Activated CD4-positive, alpha-beta T cell treated with anti-CD3 and anti-CD28 coated beads, Interleukin-2, Interleukin-6, amounts not matched to agents 100 ng/mL and 50 ng/mL, durations not matched to agents 16 hours and 8 hours (primary cell): ENCODE measurements around the gene REG3G.
"Not testable (repeated sequence)": the region's sequence is repeated elsewhere in the genome, so short reads cannot be mapped to it uniquely, and the experiment has no call there.

Source experiments
- DNase-seq: peaks from one replicate; pipeline ENCODE4 v3.0.0-alpha.2; 2020

The REG3G gene

GRCh38 chr2:79026061-79026460 lies 559 bp downstream of the REG3G start:
- DNase-seq: no peak

GRCh38 chr2:79039944-79040343 lies 14.4 kb downstream of the REG3G start:
- DNase-seq: no peak

GRCh38 chr2:79041032-79041448 lies 15.5 kb downstream of the REG3G start:
- no peak for DNase-seq

- DNase-seq: not testable (repeated sequence)
Measured at GRCh38 chr2:79053486-79053885, 28.0 kb downstream of the REG3G start.

- not testable (repeated sequence) for DNase-seq
Measured at GRCh38 chr2:79054769-79055168, 29.3 kb downstream of the REG3G start.

GRCh38 chr2:79065201-79065600 lies 39.7 kb downstream of the REG3G start:
- no peak for DNase-seq

- no peak for DNase-seq
Measured at GRCh38 chr2:79071078-79071477, 45.6 kb downstream of the REG3G start.
